Vagina (tissue), 2 donors: ENCODE data around the gene WDR54. TPM values are rescaled to one million over a fixed set of nuclear protein-coding genes. Genes with fewer than 3 reads are reported as not detected.
"Not testable (repeated sequence)": the region's sequence is repeated elsewhere in the genome, so short reads cannot be mapped to it uniquely, and the experiment has no call there.

Experiments used
- DNase-seq, 2 donors: peaks; one replicate each; pipeline ENCODE4 v3.0.0-alpha.2; 2017; ENCODE audit errors: extremely low spot score in 2 of 2
- H3K27ac ChIP-seq: fragments of 200-600 bp; sonication (generic); one replicate; pipeline ENCODE4 v1.5.1; 2019
- H3K27me3 ChIP-seq: fragments of 200-600 bp; sonication (generic); one replicate; pipeline ENCODE4 v1.5.1; 2019
- H3K36me3 ChIP-seq, 2 donors: fragments of 200-600 bp; sonication (generic); one replicate each; pipeline ENCODE4 v1.5.1; 2017 to 2019
- H3K4me1 ChIP-seq: fragments of 200-600 bp; sonication (generic); one replicate; pipeline ENCODE4 v1.5.1; 2019
- H3K4me3 ChIP-seq, 2 donors: fragments of 200-600 bp; sonication (generic); 1 replicate in 1 of 2; 2 replicates in 1 of 2; pipeline ENCODE4 v1.5.1; 2016 to 2019
- H3K9me3 ChIP-seq: fragments of 200-600 bp; sonication (generic); one replicate; pipeline ENCODE4 v1.5.1; 2019
- POLR2A ChIP-seq, 2 donors: fragments of 450-650 bp; IDR thresholded peaks; one replicate each; pipeline ENCODE4 v1.6.1; 2017; ENCODE audit warnings: antibody characterized with exemption in 2 of 2, mild to moderate bottlenecking in 2 of 2, moderate library complexity in 2 of 2
- POLR2AphosphoS5 ChIP-seq, 2 donors: sonication (generic); formaldehyde crosslinking; IDR thresholded peaks; one replicate each; pipeline ENCODE4 v1.9.0; 2017; ENCODE audit warnings: antibody characterized with exemption in 2 of 2, mild to moderate bottlenecking in 2 of 2, low read depth in 1 of 2; ENCODE audit not compliant: insufficient read depth in 1 of 2
- intact Hi-C: fragments of 100-400 bp; cut with DNase I; formaldehyde crosslinking; loops from one replicate; pipeline ENCODE4 v1.15.1; 2023
- total RNA-seq: library from RNA; depleted of rRNA; stranded (reverse); fragments of >200 nt; gene quantifications from one replicate; pipeline ENCODE4 v1.2.3, GENCODE V29; 2016
- TF ChIP-seq, protein P1 (sequence below), 3 experiments: fragments of 450-650 bp in 2 of 3; fragments of 200-600 bp in 1 of 3; sonication (generic) in 1 of 3; IDR thresholded peaks; one replicate each; pipeline ENCODE4 v1.5.1; 2017 to 2019; ENCODE audit warnings: antibody characterized with exemption in 3 of 3, mild to moderate bottlenecking in 2 of 3, moderate library complexity in 2 of 3

WDR54 gene
- total RNA-seq, 1 donor from 2014 or later = 8.8 TPM

DNA sequence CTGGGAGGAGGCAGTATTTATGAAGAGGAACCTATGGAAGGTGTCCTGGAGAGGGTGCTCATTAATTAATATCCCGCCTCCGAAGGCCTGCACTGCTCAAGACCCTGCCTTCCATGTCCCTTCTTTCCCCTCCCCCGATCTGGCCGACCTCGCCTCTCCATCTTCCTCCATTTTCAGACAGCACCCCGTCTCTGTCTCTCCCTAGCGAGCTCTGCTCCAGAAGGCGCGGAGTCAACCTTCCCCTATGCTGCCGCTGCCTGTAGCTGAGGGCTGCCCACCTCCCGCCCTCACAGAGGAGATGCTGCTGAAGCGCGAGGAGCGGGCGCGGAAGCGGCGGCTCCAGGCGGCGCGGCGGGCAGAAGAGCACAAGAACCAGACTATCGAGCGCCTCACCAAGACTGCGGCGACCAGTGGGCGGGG, 35.6 kb downstream of the WDR54 start:
- H3K36me3 ChIP-seq = peaks cover 0 to 2% of the 10 kb centered on the region in 2 donors
- H3K4me3 ChIP-seq = peak overlapping the region; percentile 79 to 88
- TF ChIP-seq POLR2A (IDR thresholded peaks at IDR 0.05) = no peak
- TF ChIP-seq POLR2AphosphoS5 (IDR thresholded peaks at IDR 0.05; ENCODE audit: insufficient read depth in 1 of 2, low read depth in 1 of 2) = no peak
- TF ChIP-seq, protein P1, sequence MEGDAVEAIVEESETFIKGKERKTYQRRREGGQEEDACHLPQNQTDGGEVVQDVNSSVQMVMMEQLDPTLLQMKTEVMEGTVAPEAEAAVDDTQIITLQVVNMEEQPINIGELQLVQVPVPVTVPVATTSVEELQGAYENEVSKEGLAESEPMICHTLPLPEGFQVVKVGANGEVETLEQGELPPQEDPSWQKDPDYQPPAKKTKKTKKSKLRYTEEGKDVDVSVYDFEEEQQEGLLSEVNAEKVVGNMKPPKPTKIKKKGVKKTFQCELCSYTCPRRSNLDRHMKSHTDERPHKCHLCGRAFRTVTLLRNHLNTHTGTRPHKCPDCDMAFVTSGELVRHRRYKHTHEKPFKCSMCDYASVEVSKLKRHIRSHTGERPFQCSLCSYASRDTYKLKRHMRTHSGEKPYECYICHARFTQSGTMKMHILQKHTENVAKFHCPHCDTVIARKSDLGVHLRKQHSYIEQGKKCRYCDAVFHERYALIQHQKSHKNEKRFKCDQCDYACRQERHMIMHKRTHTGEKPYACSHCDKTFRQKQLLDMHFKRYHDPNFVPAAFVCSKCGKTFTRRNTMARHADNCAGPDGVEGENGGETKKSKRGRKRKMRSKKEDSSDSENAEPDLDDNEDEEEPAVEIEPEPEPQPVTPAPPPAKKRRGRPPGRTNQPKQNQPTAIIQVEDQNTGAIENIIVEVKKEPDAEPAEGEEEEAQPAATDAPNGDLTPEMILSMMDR (IDR thresholded peaks at IDR 0.05) = no peak
- peaks cover 35% of the 10 kb centered on the region for H3K4me1 ChIP-seq
- H3K9me3 ChIP-seq = no peaks in the 10 kb centered on the region
- intact Hi-C loops = no loop called here
- DNase-seq = no peak
- peak overlapping the region; percentile 96 for H3K27ac ChIP-seq
- no peaks in the 10 kb centered on the region for H3K27me3 ChIP-seq

DNA sequence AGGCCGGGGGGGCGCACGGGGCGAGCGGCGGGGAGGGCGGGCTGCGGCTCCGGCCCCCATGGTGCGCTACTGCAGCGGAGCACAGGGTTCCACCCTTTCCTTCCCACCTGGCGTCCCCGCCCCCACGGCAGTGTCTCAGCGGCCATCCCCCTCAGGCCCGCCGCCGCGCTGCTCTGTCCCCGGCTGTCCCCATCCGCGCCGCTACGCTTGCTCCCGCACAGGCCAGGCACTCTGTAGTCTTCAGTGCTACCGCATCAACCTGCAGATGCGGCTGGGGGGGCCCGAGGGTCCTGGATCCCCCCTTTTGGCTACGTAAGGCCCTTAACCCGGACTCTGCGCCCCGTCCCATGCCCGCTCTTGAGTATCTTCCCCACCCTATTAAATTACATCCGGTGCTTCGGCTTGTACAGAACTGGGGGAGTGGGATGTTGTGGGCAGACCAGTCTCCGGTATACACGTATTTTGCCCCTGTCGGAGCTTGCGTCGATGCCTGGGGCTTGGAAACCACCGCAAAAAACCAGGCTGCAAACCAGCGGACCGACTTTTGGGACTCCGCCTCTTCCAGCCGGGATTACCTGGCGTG, 36.1 kb downstream of the WDR54 start:
- H3K9me3 ChIP-seq = no peaks in the 10 kb centered on the region

DNA sequence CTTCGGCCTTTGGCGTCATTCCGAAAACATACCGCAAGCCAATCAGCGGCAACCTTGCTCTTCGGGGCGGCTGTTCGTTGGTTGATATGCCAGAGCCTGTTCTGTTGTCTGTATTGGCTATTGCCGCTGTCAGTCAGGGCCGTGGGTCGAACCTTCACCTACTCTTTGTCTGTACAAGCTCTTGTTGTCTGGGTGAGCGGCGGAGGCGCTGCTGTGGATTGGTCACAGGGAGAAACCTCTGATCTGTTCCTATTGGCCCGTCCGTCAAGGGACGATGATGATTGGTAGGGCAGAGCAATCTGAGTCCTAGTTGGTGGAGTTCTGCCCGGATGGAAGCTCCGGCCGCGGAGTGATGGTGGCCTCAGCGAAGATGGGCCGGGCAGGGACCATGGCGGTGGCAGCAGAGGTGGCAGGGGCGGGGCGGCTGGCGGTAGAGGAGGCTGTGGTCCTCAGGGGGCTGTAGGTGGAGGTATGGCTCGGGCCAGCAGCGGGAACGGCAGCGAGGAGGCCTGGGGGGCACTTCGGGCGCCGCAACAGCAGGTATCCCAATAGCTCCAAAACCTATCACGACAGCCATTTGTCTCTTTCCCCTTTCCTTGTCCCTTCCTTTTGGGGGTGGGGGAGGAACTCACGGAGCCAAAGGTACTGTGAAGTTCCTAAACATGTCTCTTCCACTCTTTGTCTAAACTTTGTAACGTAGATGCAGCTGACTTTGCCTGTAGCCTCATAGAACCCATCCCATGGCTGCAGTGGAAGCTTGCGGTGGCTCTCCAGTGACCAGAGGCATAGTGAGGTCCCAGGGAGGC, 36.8 kb downstream of the WDR54 start, which contains the start of gene WBP1:
Gene WBP1, plus strand, starts transcription at position 307 of the 806 bp plus-strand sequence. Its CDS starts 165 bp downstream, at position 472.
- Histone ChIP-seq H3K4me3 (peak within 1 kb of the TSS; percentile 79 to 88), H3K27me3 (no peaks in the 10 kb centered on the region), H3K4me1 (peaks cover 37% of the 10 kb centered on the region), H3K36me3 (peaks cover 0 to 12% of the 10 kb centered on the region in 2 donors), H3K9me3 (no peaks in the 10 kb centered on the region), H3K27ac (peak within 1 kb of the TSS; percentile 96)
- DNase-seq = peak; percentile 100
- intact Hi-C loops = no loop called here
- TF ChIP-seq POLR2AphosphoS5 (IDR thresholded peaks at IDR 0.05; ENCODE audit: insufficient read depth in 1 of 2, low read depth in 1 of 2) = peak; percentile 77 to 90
- TF ChIP-seq POLR2A (IDR thresholded peaks at IDR 0.05) = peak in 1 of 2 donors; percentile 7
- TF ChIP-seq, protein P1 (IDR thresholded peaks at IDR 0.05) = no peak

More for the DNA sequence above, 36.1 kb downstream of the WDR54 start:
- Histone ChIP-seq H3K4me1 (peaks cover 35% of the 10 kb centered on the region), H3K4me3 (peak overlapping the region; percentile 79 to 88), H3K27ac (peak overlapping the region; percentile 96), H3K36me3 (peaks cover 0 to 7% of the 10 kb centered on the region in 2 donors), H3K27me3 (no peaks in the 10 kb centered on the region)
- TF ChIP-seq POLR2AphosphoS5 (IDR thresholded peaks at IDR 0.05; ENCODE audit: insufficient read depth in 1 of 2, low read depth in 1 of 2) (peak in 1 of 2 donors; percentile 96), POLR2A (IDR thresholded peaks at IDR 0.05) (peak in 1 of 2 donors; percentile 82)
- TF ChIP-seq, protein P1 (IDR thresholded peaks at IDR 0.05) = no peak
- intact Hi-C loops = no loop called here
- no peak for DNase-seq

DNA sequence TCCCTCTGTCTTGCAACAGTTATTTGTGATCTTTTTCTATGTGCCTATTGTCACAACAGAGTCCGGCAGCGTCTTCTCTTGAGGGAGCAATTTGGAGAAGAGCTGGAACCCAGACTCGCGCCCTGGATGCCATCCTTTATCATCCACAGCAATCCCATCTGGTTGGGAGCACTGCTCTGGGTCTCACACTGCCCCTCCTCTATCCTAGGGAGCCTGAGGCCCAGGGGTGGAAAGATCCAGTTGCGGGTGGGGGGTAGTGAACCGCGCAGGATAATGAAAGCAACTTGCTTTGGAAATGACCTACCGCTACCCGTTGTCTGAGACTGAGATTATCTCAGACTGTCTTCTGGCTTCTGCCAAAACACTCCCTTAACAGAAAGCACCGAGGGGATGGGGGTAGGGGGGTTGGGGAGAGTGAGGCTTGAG, 37.4 kb downstream of the WDR54 start:
- no peak for TF ChIP-seq POLR2A (IDR thresholded peaks at IDR 0.05)
- no peak for TF ChIP-seq POLR2AphosphoS5 (IDR thresholded peaks at IDR 0.05; ENCODE audit: insufficient read depth in 1 of 2, low read depth in 1 of 2)
- TF ChIP-seq, protein P1 (IDR thresholded peaks at IDR 0.05) = no peak
- H3K27me3 ChIP-seq = no peaks in the 10 kb centered on the region
- peaks cover 0 to 12% of the 10 kb centered on the region in 2 donors for H3K36me3 ChIP-seq
- H3K4me3 ChIP-seq = peak overlapping the region; percentile 79 to 88
- DNase-seq = no peak
- intact Hi-C loops = no loop called here
- H3K4me1 ChIP-seq = peaks cover 43% of the 10 kb centered on the region
- H3K9me3 ChIP-seq = no peaks in the 10 kb centered on the region
- peak overlapping the region; percentile 66 for H3K27ac ChIP-seq

DNA sequence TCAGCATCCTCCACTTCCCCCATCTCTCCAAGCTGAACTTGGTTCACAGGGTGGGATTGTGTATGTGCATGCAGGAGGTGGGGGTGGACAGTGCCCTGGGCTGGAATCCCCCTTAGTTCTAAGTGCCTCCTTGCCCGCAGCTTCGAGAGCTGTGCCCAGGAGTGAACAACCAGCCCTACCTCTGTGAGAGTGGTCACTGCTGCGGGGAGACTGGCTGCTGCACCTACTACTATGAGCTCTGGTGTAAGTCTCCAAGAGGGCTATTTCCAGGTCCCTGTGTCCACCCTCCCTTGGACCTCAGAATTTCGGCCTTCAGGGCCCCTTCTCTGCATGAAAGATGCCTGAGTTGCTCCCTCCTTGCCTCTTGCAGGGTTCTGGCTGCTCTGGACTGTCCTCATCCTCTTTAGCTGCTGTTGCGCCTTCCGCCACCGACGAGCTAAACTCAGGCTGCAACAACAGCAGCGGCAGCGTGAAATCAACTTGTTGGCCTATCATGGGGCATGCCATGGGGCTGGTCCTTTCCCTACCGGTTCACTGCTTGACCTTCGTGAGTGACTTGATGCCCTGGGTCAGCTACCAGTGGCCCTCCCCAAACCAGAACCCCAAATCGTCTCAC, 38.1 kb downstream of the WDR54 start:
- Histone ChIP-seq H3K4me1 (peaks cover 50% of the 10 kb centered on the region), H3K36me3 (peaks cover 0 to 12% of the 10 kb centered on the region in 2 donors)
- intact Hi-C loops, H3K4me3 ChIP-seq, H3K27ac ChIP-seq, DNase-seq, H3K9me3 ChIP-seq, H3K27me3 ChIP-seq: not testable (repeated sequence)

DNA sequence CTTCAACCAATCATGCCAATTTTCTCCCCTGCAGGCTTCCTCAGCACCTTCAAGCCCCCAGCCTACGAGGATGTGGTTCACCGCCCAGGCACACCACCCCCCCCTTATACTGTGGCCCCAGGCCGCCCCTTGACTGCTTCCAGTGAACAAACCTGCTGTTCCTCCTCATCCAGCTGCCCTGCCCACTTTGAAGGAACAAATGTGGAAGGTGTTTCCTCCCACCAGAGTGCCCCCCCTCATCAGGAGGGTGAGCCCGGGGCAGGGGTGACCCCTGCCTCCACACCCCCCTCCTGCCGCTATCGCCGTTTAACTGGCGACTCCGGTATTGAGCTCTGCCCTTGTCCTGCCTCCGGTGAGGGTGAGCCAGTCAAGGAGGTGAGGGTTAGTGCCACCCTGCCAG, 38.7 kb downstream of the WDR54 start:
- Histone ChIP-seq H3K4me1 (peaks cover 50% of the 10 kb centered on the region), H3K36me3 (peaks cover 0 to 12% of the 10 kb centered on the region in 2 donors)
- DNase-seq, H3K27ac ChIP-seq, H3K4me3 ChIP-seq, H3K27me3 ChIP-seq, intact Hi-C loops, H3K9me3 ChIP-seq: not testable (repeated sequence)
